Stimulated activated CD8-positive, alpha-beta memory T cell treated with anti-CD3 and anti-CD28 coated beads, Interleukin-15, amount 100 ng/mL, for 24 hours (primary cell): Measurements from ENCODE around the gene FAM171A2.
"Not testable (repeated sequence)": the region's sequence is repeated elsewhere in the genome, so short reads cannot be mapped to it uniquely, and the experiment has no call there.

Source experiments
- DNase-seq: peaks from one replicate; pipeline ENCODE4 v3.0.0-alpha.2; 2020; ENCODE audit warnings: low read depth

FAM171A2 gene

DNA sequence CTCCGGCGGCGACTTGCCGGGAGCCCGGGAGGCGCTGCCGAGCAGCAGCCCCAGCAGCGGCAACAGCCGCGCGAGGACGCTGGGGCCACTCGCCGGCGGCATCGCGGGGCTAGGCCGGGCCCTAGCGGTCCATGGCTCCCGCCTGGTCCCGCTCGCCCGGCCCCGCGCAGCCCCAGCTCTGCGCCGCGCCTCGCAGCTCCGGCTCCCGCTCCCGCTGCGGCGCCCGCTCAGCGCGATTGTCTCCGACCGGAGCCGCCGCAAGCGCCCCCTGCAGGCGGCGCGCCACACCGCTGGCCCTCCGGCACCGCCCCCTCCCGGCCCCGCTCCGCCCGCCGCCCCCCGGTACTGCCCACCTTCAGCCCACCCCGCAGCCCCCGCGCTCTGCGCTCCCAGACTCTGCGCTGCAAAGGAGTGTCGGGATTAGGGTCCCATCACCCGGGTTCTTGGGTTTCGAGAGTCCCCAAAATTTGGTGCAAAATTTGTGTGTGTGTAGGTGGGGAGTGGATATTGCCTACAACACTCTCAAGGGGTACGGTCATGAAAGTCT lies at the start of gene FAM171A2:
Gene FAM171A2, minus strand, starts transcription at position 241 of the 547 bp plus-strand sequence. Its CDS starts 139 bp downstream, at position 102.
- DNase-seq, result peak; percentile 44

DNA sequence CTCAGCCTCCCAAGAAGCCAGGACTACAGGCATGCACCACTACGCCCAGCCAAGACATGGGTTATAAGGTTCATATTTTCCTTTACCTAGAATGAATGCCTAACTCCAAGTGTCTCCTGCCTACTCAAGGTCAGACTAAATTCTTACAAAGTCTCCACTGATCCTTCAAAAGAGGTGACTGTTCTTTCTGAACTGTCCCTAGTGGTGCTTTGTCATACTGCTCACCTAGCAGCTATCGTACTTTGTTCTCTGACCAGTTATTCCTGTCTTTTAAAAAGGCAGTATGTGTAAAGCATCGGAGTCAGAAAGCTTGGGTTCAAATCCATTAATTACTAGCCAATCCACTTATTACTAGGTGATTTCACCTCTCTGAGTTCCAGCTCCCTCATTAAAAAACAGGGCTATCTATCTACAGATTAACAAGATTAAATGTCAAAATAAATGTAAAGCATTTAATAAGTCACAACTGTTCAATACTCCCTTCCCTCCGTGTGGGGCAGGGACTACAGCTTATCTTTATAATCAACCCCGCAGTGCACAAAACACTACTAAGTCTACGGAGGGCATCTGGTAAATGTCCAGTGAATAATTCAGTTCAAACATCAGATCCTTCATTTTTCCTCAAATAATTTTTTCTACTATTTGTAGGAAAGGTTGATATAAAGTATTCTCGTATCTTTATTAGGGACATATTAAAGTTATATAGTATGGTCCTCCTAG lies 45.8 kb upstream of the FAM171A2 start:
- no peak for DNase-seq

DNA sequence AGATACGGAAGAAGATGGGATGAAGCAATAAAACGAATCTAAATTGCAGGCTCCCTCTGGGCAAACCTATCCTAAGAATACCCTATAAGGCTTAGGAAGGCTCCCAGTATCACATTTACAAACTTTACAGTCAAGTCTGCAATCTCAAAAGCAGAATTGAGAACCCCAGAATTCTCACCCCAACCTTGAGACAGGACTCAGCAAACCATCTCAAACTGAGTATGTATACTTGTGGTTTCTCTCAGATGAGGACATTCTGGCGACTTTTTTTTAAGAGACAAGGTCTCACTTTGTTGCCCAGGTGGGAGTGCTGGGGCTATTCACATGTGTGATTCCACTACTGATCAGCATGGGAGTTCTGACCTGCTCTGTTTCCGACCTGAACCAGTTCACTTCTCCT lies 45.1 kb upstream of the FAM171A2 start:
- no peak for DNase-seq

DNA sequence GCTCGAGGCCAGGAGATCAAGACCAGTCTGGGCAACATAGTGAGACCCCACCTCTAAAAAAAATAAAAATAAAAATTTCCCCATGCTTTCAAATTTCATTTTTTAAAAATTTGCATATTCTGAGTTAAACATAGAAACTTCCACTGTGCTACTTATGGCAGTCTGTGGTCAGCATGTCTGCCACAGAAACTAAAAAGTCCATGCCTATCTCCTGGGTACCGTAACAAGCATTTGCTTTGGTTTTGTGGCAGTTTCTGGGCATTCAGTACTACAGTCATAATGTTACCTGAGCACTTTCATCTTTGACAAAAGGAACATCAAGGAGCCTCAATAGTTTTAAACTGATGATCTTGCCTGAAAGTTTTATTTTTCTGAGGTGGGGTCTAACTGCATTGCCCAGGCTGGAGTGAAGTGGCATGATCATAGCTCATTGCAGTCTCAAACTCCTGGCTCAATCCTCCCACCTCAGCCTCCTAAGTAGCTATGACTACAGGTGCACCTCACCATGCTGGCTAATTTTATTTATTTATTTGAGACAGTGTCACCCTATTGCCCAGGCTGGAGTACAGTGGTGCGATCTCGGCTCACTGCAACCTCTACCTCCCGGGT lies 39.0 kb upstream of the FAM171A2 start:
- no peak for DNase-seq

DNA sequence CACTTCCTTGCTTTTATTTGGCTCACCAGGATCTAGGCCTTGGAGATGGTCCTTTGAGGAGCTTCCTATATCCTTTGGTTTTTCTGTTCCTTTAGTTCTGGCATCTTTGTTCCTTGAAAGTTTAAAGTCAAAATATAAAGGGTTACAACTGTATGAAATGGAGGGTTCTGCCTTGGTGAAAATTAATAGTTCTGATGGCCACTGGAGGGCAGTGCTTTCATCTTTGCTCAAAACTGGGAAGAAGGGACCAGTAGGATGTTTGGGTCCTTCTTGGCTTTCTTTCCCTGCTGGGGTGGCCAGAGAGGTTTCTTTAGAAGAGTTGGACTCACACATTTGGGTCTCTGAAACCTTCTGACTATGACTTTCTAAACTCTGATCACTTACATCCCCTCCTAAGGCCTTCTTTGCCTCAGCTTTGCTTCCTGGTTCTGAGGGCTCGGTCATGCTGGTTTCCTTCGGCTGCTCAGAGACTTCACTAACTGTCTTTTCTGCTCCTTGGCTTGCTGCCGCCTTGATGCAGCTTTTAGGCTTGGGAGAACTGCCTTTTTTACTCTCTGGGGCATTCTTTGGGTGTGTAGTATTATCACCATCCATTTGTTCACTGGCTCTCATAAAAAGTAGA lies 36.7 kb upstream of the FAM171A2 start:
- DNase-seq, result no peak

DNA sequence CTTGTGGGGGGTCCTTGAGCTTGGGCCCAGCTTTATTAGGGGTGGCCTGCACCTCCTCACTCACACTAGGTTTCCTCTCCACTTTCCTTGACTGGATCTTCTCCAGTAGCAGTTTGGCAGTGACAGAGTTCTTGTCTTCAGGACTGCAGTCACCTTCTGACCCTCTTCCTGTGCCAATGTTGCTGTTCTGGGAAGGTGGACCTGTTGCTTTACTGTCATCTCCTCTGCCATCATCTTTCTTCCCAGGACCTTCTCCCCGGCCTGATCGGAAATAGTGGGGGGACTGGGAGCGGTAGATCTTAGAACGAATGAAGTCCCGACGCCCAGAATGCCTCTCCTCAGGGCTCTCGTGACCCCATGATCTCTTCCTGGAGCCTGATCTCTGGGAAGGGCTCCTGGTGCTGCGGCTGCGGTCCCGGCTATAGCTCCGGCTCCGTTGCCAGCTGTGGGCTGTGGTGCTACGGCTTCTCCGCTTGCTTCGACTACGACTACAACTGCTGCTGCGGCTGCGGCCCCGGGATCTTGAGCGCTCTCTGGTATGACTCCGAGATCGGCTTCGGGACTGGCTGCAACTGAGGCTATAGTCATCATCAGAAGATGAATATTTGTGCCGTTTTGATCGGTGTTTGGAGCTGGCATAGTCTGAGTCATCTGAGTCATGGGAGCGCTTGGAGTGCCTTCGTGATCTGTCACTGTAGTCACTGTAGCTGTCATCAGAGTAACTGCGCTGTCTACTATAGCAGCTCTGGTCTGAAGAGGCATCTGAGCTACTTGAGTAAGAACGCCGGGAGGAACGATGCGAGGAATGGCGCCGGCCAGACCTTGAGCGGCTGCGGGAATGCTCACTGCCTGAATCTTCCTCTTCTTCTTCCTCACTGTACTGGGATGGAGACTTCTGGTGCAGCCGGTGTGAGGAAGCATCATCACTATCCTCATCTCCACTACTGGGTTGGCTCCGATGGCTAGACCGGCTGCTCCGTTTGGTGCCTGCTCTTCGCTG lies 35.3 kb upstream of the FAM171A2 start:
- DNase-seq, result no peak

DNA sequence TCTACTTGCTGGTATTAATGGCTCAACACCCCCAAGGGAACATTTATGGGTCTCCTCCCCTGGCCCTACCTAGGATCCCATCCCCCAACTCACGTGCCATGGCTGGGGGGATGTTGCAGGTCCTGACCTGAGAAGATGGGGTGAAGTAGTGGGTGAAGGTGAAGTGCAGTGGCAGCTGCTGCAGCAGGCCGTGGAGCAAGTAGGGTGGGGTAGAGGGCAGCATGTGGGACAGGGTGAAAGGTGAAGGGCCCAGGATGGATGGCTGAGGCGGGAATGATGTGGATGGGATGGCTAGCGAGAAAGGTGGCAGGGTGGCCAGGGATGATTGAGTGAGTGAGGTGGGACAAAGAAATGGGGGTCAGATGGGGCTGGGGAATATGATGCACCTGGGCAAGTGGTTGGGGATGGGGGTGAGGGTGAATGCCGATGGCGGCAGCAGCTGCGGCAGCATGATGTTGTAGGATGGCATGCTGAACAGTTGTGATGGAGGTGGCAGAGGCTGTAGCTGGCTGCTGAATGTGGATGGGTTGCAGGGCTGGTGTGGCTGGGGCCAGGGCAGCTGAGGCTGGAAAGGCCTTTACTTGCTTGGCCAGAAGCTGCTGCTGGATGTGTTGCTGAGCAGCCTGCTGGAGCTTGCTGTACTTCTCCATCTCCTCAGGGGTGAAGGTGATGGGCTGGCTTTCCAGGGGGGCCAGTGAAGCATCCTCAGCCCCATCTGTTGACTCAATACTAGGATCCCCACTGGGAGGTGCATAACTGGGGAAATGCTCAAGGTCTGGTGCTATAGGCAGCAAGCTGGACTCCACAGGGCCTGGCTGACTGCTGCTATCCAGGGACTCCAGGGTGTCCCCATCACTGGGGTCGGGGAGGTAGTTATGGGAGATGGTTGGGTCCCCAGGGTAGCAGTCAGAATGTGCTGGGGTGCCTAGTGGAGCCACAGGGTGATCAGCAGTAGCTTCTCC lies 34.1 kb upstream of the FAM171A2 start:
- no peak for DNase-seq

DNA sequence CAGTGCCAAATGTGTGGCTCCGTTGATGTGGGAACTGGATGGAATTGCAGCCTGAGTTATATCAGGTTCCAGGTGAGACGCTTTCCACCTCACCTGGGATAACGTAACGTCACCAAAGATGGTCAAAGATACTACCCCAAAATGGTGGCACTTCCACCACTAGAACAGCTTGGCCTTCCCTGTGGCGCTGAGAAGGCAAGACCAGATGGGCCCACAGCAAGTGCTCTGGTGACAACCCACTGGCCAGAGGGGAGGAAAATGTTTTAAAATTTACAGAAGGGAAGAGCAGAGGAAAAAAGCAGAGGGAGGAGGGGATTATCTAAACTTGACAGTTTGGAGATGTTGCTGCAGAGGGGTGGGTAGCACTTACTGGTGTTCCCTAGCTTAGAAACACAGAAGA lies 33.3 kb upstream of the FAM171A2 start:
- DNase-seq, result no peak

DNA sequence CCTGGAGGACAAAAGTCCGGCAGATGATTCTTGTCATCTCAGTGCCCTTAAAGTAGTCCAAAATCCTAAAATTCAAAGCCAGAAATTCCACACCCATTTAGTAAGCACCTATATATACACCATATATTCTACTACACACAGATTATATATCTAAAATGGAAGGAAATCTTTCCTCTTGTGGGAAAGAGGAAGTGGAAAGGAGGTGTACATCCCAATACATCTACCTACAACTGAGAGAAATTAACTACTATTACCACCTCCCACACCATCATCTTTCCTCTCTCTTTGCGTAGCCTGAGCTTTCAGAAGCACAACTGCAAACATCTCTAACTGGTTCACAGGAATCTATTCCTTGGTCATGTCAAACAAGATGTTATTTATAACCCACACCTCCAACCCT lies 31.2 kb upstream of the FAM171A2 start:
- DNase-seq, result no peak

DNA sequence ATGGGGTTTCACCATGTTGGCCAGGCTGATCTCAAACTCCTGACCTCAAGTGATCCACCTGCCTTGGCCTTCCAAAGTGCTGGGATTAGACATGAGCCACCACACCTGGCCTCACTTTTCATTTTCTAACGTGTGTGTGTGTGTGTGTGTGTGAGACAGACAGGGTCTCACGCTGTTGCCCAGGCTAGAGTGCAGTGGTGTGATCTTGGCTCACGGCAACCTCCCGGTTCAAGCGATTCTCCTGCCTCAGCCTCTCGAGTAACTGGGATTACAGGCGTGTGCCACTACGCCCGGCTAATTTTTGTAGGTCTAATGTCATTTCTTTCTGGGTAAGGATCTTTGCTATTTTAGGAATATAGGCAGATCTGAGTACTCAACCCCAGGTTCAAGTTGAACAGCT lies 30.5 kb upstream of the FAM171A2 start:
- not testable (repeated sequence) for DNase-seq

DNA sequence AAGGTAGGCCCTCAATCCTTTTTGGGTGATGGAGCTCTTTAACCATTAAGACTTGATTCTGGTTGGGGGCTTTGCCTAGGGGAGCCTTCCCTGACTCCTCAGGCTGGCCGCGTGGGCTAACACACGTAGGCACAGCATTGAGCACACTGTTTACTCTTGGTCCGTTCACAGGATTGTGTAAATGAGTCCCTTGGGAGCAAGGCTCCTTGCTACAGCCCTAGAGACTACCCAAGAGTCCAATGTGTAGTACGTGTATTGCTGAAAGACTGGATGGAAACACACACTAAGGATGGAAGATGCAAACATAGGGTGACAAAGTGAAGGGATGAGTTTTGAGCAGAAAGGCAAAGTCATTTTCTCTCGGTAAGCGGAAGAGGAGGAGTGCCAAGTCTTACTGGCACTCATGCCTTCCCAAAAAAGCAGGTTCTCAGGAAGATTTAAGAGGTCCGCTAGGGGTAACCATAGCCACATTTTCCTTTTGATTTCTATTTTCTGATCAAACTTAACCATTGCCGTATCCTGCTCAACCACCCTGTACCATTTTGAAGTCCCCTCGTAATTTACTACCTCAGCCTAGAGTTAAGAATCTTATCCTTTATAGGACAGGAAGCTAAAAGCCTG lies 26.7 kb upstream of the FAM171A2 start:
- DNase-seq, result no peak

DNA sequence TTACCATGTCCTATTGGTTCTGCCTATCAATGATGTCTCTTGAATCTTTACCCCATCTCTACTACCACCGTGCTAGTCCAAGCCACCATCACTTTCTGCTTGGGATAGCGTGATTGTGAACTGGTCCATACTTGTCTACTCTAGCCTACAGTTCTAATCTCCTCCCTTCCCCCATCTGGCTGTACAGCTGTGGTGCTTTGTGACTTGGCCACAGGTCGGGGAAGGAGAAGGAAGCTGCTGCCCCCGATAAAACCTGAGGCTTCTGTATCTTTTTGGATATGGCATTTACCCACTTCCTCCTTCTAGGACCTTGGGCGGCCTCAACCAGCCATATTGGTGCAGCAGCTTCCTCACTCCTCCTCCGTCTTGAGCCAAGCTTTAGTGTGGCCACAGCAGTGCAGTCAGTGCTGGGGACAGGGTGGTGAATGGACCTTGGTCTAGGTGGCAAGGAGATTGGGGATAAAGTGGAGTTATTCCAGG lies 26.1 kb upstream of the FAM171A2 start:
- no peak for DNase-seq

DNA sequence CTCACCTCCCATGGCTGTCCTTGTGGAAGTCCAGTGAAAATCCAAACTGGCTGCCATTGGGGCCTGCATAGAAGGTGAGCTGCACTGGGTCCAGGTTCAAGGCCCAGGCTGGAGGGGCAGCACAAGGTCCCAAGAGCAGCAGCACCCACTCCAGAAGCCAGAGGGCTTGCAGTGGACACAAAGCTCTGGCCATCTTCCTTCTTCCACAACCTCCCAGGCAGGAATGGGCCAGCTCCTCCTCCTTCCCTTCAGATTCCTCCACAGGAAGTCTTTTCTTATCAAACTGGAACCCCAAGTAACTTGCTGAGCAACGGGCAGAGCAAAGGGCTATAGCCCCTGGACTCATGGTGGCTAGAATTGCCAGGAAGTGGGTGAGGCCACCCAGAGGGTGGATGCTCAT lies 25.6 kb upstream of the FAM171A2 start, which contains the start of gene ITGA2B:
Gene ITGA2B, minus strand, starts transcription at position 369 of the 400 bp plus-strand sequence. Its CDS starts 176 bp downstream, at position 193.
- DNase-seq, result no peak

DNA sequence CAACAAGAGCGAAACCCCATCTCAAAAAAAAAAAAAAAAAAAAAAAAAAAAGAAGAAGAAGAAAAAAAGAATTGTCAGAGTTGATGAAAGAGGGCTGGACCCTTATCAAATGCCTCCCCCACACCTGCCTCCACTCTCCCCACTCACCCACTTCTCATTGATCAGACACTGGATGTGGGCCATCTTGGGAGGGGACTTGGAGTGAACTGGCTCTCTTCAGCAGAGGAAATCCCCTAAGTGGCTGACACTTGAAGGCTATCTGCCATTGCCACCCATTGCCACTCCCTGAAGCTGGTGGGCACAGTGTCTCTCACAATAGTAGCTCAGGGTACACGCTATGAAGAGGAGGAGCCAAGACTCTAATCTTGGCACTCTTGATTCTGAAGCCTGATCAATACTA lies 24.2 kb upstream of the FAM171A2 start:
- no peak for DNase-seq

DNA sequence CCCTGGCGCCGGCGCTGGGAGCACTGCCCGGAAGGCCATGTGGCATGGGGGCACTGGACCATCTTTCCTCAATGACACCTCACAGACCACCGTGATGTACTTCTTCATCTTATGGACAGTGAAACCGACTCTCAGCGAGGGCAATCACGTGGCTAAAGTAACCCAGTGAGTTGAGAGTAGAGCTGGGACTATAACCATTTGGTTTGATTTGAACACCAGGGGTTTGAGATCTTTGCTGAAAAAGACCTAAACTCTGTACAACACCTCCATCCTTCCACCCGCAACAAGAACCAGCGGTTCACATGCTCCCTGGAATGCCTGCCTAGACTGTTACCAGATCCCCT lies 22.5 kb upstream of the FAM171A2 start:
- DNase-seq, result no peak

DNA sequence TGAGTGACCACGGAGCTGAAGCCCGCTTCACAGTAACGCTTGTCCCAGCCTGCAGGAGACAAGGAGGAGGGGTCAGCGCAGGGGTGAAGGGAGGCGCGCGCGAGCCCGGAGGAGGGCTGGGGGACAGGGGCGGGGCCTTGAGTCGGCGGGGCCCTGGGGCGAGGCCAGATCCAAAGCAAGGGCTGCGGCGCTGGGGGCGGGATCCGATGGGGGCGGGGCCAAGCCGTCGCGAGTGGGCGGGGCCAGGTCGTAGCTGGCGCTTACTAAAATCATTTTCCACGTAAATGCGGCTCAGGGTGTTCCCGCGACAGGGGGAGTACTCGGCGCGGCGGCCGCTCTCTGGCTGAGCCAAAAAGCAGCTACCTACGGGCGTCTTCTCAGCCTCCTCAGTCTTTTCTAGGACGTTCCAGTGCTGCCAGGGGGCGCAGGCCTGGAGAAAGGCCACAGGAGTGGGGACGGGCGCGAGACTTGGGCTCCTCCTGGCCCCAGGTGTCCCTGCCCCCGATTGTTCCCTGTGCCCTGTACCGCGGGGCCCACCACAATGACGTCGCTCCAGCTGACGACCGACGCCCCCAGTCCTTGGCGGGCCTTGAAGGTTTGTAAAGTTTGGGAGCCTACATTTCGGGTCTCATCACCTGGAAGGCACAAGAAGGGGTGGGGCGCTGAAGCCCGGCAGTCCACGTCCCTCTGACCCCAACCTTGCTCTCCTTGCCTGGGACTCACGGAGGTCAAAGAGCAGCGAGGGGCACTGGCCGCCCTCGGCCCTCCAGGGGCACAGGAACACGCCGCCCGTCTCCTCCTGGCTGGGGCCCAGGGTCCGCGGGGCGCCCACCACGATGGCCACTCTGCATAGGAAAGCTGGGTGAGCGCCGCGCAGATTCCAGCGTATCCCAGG lies 21.9 kb upstream of the FAM171A2 start:
- peak; percentile 80 for DNase-seq

DNA sequence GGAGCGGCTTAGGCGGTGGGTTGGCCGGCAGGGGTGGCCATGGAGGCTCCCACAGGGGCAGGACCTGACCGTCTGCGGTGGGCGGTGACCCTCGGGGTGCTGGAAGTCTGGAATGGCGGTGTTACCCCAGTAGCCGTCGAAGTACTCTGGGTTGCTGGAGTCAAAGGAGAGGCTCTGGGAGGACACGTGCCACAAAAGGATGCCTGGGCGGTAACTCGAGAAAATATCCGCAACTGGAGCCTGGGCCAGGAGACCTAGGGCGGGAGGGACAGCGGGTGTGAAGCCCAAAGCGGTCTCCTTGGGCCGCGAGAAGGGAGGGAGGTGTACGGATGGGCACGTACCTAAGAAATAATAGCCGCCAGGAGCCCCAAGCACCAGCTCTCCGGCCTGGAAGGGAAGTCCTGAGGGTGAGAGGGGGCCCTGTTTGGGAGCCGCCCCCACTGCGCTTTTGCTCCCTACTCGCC lies 21.2 kb upstream of the FAM171A2 start:
- no peak for DNase-seq

DNA sequence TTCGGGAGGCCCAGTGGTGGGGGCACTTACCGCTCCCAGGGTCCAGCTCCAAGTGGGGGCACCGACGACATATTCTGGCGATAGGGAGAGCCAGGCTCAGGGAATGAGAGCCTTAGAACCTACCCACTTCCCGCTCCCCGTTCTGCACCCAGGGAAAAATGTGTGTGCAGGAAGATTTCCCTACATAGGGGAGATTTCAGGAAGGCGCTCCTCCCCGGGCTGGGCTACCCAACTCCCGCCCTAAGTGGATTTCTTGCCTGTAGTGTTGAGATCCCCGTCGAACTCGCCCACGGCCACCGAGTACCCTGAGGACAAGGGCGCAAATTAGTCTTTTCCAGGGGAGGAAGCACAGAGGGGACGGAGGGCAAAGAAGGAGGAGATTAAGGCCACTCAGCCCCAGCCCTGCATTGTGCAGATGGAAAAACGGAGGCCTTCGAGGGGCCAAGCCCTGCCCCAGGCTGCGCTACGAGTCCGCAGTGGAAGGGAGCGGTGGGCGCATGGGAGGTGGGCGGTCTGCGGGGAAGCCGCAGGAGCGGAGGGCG lies 20.7 kb upstream of the FAM171A2 start:
- DNase-seq, result no peak

DNA sequence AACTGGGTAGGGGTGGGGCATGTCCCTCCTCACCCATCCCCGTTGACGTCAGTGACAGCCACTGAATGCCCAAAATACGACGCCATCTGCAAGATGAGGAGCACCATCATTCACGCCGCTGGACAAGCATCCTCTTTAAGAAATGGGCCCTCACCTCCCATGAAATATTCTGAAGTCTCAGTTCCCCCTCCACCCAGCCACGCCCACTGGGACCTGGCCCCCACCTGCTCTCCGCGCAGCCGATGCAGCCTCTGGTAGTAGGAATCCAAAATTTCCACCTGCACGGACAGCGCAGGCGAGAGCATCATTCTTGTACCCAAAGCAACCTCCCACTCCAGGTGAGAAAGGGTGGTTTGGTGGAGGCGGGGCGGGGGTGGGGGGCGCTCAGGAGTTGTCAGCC lies 20.2 kb upstream of the FAM171A2 start:
- DNase-seq, result no peak
